ENCODE measurements around the gene OR2T27.
A peak's percentile ranks its signal among the peaks of the same experiment; 100 is the strongest.

OR2T27 gene

DNA sequence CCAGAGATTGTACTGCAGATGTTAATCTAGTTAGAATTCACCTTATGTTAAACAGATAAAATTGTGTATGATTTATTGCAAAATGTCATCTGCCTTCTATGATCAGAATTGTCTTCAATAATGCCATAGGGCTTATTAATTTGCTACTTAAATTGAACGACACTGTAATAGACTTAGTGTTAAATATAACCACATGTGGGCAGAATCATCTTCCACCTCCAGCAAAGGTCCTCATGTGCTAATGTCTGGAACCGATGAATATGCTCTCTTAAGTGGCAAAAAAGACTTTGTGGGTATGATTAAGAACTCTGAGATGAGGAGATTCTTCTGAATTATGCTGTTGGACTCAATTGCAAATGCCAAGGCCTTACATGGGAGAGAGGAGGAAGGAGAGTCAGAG is 24.8 kb downstream of the OR2T27 start:
- no peak overlapping the region for H3K4me3 ChIP-seq (ENCODE audit: low read length)
- TF ChIP-seq, protein P1, sequence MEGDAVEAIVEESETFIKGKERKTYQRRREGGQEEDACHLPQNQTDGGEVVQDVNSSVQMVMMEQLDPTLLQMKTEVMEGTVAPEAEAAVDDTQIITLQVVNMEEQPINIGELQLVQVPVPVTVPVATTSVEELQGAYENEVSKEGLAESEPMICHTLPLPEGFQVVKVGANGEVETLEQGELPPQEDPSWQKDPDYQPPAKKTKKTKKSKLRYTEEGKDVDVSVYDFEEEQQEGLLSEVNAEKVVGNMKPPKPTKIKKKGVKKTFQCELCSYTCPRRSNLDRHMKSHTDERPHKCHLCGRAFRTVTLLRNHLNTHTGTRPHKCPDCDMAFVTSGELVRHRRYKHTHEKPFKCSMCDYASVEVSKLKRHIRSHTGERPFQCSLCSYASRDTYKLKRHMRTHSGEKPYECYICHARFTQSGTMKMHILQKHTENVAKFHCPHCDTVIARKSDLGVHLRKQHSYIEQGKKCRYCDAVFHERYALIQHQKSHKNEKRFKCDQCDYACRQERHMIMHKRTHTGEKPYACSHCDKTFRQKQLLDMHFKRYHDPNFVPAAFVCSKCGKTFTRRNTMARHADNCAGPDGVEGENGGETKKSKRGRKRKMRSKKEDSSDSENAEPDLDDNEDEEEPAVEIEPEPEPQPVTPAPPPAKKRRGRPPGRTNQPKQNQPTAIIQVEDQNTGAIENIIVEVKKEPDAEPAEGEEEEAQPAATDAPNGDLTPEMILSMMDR (conservative IDR thresholded peaks at IDR 0.05; ENCODE audit: low read depth, low read length), result no peak
- DNase-seq (ENCODE audit: low read depth), result no peak

DNA sequence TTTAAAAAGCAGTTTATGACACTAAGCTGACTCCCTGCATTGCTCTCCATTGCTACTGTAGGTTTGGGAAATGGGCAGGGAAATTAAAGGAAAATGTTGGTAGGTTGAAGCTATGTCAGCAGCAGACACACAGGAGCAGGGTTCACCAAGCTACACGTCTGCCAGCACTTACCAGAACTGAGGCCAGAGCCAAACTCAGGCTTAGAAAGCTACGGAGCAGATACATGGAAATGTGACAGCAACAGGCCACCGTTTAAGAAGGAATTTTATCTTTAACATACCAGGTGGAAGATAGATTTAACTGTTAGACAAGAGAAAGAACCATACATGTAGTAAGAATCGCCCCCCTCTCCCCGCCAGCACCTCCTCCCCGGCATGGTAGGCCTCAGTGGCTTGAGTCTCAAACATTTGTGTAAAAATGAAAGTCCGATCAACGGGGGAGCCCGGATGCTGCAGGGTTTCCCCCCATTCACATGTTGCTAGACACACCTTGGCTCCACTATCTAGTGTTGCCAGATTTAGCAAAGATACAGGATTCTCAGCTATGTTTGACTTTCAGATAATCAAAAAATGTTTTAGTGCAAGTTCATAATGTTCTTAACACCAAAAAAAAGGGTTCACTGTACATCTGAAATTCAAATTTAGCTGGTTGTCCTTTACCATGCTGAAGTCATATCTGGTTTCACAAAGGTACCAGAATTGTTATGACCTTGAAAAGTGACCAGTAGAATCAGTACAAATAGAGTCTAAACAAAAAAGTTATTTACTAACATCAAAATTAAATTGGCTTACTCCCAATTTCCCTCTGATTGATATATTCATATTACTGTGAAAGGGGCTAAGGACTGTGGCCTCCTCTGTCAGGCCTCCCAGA is 27.1 kb downstream of the OR2T27 start:
- no peak overlapping the region for H3K4me3 ChIP-seq (ENCODE audit: low read length)
- no peak for DNase-seq (ENCODE audit: low read depth)
- TF ChIP-seq, protein P1 (conservative IDR thresholded peaks at IDR 0.05; ENCODE audit: low read depth, low read length), result no peak

DNA sequence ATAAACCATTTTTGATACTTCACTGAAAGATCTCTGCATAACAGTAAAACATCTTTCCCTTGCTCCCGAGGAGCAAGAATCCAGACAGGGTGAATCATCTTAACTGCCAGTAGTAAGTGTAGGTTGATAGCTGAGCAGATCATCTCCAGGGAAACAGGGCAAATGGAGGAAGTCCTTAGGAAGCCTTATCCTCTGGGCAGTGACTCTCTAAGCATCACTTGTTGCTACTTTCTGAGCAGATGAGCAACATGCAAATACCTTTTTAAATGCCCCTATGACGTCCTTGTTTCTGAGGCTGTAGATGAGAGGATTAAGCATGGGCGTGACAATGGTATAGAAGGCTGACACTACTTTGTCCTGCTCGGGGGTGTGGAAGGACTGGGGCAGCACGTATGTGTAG is 29.4 kb downstream of the OR2T27 start:
- DNase-seq (ENCODE audit: low read depth), result no peak
- H3K4me3 ChIP-seq (ENCODE audit: low read length), result no peak overlapping the region
- TF ChIP-seq, protein P1 (conservative IDR thresholded peaks at IDR 0.05; ENCODE audit: low read depth, low read length), result no peak

DNA sequence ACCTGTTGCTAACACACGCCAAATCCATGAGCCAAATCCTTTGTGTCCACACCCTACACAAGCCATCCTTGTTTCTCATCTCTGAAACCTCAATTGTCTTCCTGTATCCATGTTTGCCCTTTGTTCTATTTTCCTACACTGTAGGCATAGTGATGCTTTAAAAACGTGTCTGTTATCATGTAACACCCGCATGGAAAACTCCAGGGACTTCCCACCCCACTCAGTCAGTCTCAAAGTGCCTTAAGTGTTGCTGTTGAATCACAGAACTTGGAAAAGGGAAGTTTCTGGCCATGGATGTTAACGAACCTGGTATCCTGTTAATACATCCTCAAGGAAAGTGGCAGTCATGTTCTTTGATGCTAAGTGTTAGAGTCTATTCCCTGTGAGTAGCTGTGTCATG is 30.2 kb downstream of the OR2T27 start:
- TF ChIP-seq, protein P1 (conservative IDR thresholded peaks at IDR 0.05; ENCODE audit: low read depth, low read length), result no peak
- DNase-seq (ENCODE audit: low read depth), result no peak
- no peak overlapping the region for H3K4me3 ChIP-seq (ENCODE audit: low read length)

DNA sequence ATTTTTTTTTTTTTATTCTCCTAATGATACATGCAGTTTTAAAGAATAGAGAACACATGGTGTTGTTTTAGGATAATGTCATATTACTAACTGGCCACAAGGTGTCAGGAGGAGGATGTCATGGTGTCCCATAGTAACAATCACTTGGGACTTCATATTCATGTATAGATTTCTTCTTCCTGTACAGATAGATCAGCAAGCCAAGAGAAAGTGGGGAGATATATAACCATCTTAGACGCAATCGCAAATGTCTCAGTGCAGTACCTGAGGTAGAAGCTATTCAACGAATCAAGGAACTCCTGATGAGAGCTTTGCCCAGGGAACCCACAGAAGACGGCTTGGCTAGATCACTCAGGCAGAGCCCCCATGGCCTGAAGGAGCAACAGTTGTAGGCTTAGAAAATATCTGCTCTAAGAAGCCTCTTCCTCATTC is 32.7 kb downstream of the OR2T27 start:
- no peak for DNase-seq (ENCODE audit: low read depth)
- TF ChIP-seq, protein P1 (conservative IDR thresholded peaks at IDR 0.05; ENCODE audit: low read depth, low read length), result peak; percentile 33
- no peak overlapping the region for H3K4me3 ChIP-seq (ENCODE audit: low read length)

DNA sequence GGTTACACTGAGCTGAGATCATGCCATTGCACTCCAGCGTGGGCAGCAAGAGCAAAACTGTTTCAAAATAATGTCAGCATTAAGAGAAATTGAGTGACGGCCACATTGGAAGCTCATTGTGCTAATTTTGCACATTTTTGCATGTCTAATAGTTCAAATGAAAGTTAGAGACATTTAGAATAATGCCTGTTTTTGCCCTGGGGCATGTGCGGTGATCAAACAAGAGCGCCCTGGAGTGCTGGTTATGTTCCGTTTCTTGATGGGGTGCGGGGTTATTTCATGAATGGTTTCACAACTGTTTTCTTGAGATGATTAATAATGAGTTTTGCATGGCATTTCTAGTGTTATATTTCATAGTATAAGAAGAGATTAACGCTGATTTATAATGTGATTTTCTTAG is 33.6 kb downstream of the OR2T27 start:
- no peak for DNase-seq (ENCODE audit: low read depth)
- H3K4me3 ChIP-seq (ENCODE audit: low read length), result no peak overlapping the region
- TF ChIP-seq, protein P1 (conservative IDR thresholded peaks at IDR 0.05; ENCODE audit: low read depth, low read length), result no peak

DNA sequence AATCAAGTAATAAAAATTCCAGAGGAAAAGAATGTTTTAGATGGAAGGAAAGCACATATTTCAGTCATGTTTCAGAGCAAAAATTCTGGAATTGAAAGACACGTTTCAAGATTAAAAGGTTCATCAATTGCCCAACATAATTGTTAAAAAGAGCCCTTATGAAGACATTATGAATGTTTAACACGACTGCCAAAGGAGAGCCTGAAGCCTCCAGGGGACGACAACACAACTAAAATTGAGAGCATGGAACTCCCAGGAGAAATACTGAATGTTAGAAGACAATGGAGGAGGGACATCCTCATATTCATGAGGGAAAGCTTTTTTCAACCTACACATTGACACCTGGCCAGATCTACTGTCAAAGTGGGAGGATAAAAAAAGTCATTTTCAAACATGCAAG is 36.5 kb downstream of the OR2T27 start:
- TF ChIP-seq, protein P1 (conservative IDR thresholded peaks at IDR 0.05; ENCODE audit: low read depth, low read length), result peak; percentile 34
- no peak for DNase-seq (ENCODE audit: low read depth)
- H3K4me3 ChIP-seq (ENCODE audit: low read length), result no peak overlapping the region
